ENCODE data around the gene GTF2H4.

The GTF2H4 gene

DNA sequence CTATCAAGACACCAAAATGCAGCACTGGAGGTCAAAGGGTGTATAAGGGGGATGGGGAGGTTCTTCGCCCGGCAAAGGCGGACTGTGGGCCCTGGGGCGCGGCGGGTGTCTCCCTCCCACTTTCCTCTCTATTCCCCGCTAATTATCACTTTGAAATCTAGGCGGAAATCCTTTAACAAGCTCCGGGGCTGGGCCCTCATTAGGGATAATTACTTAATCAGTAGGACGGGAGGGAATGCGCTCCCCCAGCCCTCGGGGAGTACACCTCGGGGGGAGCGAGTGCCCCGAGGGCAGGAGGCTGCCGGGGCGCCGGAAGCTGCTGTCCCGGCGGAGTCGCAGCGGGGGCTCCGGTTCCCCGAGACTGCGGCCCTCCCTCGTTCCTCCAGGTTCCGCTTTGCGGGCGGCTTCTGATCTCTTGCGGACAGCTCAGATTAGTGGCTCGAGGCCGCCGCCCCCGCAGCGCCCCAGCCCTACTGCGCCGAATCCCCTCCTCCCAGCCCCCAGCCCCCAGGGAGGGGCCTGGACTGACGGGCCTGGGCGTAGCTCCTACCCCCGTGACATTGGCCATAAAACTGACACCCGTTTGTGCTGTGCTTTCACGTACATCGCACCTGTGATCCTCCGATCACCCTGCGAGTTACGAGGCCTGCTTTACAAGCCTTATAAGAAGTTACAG lies 47.5 kb downstream of the GTF2H4 start:
- DNase-seq (ENCODE audit: low read depth), result peak; percentile 65

DNA sequence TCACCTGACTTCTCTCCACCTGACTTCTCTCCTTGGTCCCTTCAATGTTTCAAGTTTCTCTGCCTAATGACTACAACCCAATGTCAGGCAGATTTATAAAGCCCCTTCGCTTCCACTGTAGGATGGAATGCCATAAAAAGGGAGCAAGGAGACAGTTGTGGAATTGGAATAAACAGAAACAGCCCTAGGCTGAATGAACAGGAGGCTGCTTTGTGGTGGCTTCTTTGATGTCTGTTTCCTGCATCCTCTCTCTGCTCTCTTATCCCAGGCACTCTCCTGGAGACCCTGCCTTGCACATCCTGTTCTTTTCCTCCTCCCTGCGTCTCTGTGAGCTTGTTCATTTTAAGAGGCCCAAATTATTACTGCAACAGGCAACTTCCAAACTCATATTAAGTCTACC lies 49.7 kb downstream of the GTF2H4 start:
- DNase-seq (ENCODE audit: low read depth), result no peak

DNA sequence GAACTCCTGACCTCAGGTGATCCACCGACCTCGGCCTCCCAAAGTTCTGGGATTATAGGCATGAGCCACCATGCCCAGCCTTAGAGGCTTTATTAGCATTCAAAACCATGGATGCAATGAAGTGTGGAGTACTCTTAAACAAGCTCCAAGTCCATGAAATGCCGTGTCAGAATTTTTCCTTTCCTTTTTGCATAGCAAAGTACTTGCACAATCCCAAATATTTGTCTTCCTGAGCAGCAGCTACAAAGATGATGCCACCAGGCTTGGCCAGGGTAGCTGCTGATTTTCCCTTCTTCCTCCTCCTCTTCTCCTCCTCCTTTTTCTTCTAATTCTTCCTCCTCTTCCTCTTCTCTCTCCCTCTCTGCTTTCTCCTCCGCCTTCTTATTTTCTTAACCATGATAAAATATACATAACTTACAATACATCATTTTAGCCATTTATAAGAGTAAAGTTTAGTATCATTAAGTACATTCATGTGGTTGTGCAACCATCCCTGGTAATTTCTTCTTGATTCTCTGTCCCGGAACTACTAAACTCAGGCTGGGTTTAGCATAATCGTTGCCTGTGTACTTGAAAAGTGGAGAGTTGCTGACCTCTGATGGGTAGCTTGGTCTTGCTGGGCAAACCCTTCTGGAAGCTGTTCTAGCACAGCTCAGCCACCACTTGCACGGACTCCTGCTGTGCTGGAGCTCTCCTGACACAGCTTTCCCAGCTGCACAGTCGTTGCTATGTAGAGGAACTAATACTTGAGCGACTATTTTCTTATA lies 53.1 kb downstream of the GTF2H4 start:
- no peak for DNase-seq (ENCODE audit: low read depth)

DNA sequence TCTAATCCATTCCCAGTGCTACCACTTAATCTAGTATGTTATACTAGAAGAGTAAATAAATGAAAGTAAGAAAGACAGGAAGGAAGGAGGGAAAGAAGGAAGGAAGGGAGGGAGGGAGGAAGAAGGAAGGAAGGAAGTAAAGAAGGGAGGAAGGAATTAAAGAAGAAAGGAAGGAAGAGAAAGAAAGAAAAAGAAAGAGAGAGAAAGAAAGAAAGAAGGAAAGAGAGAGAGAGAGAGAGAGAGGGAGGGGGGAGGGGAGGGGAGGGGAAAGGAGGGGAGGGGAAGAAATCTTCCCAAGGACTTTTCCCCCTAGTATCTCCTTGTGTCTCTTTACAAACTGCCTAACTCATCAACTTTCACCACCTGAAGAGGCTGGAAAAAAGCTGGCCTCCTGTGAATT lies 54.7 kb downstream of the GTF2H4 start:
- no peak for DNase-seq (ENCODE audit: low read depth)

DNA sequence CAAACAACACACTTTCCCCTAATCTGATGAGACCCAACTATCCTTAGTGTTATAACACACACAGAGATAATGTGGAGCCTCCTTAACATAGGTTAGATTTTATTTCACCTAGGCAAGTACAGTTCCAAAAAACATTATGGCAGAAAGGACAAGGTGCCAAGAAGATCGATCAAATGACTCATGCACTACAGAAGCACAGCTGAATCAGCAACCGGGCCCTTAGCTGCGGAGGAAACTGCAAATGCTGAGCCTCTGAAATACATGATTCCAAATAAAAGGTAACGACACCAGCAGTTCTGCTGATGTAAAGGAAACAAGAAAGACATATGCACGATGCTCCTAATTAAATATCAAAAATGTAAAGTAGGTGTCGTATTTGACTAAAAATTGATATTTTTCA lies 55.6 kb downstream of the GTF2H4 start:
- no peak for DNase-seq (ENCODE audit: low read depth)
